Measurements from ENCODE around the gene CSNK1D.

CSNK1D gene

GRCh38 chr17:82226809-82227628 lies 46.5 kb downstream of the CSNK1D start:
- DNase-seq = no peak

- DNase-seq = no peak
Observed at GRCh38 chr17:82226146-82226808, 47.2 kb downstream of the CSNK1D start.

GRCh38 chr17:82225368-82226029 lies 48.0 kb downstream of the CSNK1D start:
- no peak for DNase-seq

DNA sequence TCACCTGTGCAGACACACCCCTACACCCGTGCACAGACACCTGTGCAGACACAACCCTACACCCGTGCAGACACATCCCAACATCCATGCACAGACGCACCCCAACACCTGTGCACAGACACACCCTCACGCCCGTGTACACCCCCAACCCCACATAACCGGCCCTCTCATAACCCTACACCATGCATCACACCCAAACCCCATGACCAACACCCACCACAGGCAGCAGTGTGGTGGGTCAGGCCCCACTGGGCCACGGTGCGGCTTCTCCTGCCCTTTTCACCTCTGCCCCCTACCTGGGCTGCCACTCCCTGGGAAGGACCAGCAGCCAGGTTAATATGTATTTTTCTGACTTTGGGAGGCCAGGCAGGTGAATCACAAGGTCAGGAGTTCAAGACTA lies 48.8 kb downstream of the CSNK1D start:
- DNase-seq = no peak

DNA sequence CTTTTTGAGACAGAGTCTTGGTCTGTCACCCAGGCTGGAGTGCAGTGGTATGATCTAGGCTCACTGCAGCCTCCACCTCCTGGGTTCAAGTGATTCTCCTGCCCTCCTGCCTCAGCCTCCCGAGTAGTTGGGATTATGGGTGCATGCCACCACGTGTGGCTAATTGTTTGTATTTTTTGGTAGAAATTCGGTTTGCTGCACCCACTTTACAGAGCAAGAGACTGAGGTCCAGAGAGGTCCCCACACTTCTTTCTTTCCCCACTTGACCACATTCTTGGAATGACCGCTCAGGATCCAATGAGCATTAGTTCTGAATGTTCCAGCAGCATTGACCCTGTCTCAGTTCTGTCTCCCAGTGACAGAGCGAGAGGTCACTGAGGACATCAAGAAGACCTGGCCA lies 50.0 kb downstream of the CSNK1D start:
- no peak for DNase-seq

DNA sequence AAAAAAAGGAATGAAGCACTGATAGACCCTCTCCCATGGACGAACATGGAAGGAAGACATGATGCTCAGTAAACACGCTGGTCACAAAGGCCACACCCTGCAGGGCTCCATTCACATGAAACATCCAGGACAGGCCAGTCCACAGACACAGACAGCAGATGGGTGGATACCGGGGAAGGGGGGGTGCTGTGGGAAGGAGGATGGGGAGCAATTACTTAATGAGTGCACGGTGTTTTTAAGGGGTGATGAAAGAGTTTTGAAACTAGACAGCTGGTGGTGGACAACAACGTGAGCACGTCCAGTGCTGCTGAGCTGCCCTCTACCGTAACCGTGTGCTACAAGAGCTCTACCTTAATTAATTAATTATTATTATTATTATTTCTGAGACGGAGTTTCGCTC lies 50.7 kb downstream of the CSNK1D start:
- no peak for DNase-seq

- DNase-seq = no peak
Observed at GRCh38 chr17:82221341-82221902, 52.1 kb downstream of the CSNK1D start.

GRCh38 chr17:82219753-82220709 lies 53.5 kb downstream of the CSNK1D start:
- no peak for DNase-seq

DNA sequence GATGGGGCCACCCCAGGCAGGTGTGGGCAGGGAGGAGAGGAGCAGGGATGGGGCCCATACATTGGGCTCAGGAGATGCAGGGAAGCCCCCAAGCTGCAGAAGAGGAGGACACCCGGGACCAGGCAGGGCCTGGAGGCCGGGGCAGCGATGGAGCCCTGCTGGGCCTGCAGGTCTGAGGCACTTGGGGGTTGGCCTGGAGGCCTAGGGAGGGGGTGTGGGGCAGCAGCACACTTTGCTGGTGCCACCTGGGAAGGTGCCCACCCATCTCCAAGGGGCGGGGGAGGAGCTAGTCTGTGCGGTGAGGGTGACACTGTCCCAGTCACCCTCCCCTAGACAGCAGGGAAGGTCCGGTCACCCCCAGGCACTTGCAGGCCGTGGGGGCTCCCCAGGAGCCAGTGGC lies 54.4 kb downstream of the CSNK1D start:
- no peak for DNase-seq

- DNase-seq = no peak
Observed at GRCh38 chr17:82218349-82219075, 55.0 kb downstream of the CSNK1D start.

DNA sequence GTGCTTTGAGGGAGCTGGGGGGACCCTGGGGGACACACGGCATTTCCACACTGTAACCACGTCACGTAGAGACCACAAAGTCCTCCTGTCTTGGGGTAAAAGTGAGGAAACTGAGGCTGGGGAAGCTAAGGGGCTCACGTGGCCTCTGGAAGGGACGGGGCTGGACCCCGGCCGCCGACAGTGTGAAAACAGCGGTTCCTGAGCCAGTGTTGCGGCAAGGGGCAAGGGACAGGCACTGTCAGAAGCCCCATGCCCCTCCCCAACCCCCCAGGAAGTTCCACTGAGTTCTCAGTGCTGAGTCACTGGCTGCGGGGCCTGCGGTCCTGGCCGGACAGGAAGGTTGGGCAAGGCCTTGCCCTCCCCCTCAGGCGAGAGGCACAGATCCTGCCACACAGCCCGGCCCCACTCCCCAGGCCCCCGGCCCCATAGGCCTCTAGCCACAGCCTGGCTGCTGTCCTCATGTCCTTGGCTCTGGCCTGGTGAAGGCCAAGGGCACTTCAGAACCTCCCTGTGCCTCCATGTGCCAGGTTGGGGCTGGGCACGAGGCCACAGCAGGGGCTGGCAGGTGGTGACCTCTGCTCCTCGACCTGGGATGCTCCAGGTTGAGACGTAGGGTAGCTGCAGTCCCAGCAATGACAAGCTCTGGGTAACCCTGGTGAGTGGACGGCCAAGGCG lies 55.8 kb downstream of the CSNK1D start:
- DNase-seq = no peak

DNA sequence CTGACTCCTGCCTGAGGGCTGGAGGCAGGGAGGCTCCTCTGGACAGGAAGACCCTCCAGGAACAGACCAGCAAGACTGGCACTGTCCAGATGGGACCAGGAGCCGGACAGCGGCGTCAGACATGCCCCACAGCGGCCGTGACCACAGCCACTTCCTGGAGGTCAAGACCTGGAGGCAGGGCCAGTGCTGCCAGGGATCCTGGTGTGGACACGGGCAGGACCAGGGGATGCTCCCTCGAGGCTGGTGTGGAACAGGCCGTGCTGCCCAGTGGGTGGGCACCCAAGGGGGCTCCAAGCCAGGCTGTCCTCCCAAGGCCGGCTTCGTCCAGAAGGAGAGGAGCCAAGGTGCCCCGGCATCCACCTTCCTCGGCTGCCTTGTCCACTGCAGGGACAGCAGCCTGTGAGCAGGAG lies 56.4 kb downstream of the CSNK1D start:
- no peak for DNase-seq

- peak; percentile 61 for DNase-seq
Observed at GRCh38 chr17:82216301-82217119, 57.0 kb downstream of the CSNK1D start.

DNA sequence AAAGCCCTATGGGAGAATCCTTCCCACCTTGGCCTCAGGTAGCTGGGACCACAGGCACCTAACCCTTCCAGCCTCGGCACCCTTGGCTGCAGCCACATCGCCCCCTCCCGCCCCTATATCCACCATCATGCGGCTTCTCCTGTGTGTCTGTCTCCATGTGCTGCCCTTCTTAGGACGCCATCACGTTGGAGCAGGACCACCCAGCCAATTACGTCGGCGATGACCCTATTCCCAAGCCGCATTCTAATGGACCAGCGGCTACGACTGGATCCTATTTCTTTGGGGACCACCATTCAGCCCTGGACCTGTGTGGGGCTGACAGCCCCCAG lies 57.6 kb downstream of the CSNK1D start:
- DNase-seq = no peak

- DNase-seq = no peak
Observed at GRCh38 chr17:82215095-82215971, 58.2 kb downstream of the CSNK1D start.

- no peak for DNase-seq
Observed at GRCh38 chr17:82214012-82214628, 59.4 kb downstream of the CSNK1D start.

DNA sequence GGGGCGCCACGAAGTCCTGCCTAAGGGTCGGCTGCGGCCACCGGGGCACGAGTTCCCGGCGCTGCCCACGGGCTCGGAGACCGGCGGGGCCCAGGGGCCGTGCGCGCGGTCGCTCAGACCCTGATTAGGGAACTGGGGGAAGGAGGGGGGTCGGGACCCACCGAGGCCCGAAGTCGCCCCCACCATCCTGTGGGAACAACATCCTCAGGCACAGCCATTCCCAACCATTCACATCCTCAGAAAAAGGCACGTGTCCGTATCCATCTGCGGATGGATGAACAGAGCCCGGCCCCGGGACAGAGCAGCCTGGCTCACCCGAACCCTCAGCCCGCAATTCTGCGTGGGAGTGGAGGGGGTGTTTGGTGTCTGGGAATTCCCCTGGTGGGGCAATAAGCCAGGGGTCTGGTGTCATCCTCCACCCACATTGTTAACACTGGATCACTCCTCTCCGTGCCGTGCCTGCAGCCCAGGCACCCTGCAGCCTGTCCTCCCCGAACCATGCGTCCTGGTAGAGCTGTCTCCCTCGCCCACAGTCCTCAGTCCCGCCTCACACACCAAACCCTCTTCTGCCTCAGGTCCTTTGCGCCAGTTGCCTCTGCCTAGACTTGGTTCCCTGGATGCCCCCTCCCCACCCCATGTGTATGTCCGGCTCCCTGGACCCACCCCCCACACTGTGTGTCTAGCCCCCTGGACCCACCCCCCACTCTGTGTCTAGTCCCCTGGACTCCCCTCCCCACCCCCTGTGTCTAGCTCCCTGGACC lies 60.1 kb downstream of the CSNK1D start:
- DNase-seq = peak; percentile 57

Measured in central memory CD4-positive, alpha-beta T cell (primary cell).